HUDEP-2 (cell line): ENCODE results near the gene PROK2.
A peak's percentile ranks its signal among the peaks of the same experiment; 100 is the strongest.

Experiments used
- DNase-seq, 76 experiments: peaks; one replicate each; lab custom pipeline; 2025; ENCODE audit not compliant: unreplicated experiment in 76 of 76; lab: John Stamatoyannopoulos, UW

PROK2 gene, protein sequence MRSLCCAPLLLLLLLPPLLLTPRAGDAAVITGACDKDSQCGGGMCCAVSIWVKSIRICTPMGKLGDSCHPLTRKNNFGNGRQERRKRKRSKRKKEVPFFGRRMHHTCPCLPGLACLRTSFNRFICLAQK

DNA sequence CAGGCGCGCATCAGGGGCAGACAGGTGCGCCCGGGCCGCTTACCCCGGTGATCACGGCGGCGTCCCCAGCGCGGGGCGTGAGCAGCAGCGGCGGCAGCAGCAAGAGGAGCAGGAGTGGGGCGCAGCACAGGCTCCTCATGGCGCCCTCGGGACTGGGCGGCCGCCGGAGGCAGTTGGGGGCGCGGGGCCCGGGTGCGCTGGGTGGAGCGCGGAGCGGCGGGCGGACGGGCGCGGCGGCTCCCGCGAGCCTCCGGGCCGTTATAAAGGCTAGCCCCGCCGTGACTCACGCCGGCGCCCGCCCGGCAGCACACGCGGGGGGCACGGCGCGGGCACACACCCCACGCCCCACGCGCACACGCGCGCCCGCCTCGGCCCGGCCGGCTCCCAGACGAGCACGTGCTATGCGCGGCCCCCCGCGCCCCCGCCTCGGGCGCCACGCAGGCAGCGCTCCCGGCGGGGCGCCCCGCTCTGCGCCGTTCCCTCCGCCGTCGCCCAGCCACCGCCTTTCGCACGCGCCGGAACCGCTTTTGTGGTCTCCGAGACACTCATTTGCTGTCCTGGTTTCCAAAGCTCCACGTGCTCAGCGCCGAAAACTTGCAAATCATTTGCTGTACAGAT is at the start of gene PROK2:
Gene PROK2, minus strand, starts transcription at position 235 of the 618 bp plus-strand sequence. Its CDS starts 96 bp downstream, at position 139.
- DNase-seq = peak in 2 of 76 experiments; percentile 1 to 11

DNA sequence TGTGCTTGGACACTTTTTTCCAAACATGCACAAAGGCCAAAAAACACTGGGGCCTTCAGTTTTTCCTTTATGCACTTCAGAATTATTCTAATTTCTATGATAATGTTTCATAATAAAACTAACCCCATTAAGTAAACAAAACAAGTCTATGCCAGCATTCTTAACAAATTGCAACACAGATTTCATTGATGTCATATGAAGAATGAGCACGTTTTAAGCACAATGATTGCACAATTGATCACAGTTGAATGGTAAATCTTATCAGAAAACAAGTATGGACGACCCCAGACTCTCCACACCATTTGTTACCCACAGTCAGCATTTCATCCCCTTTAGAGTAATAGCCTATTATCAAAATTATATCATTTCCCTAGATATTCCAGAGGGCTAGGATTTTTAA is 46.7 kb upstream of the PROK2 start:
- no peak for DNase-seq

DNA sequence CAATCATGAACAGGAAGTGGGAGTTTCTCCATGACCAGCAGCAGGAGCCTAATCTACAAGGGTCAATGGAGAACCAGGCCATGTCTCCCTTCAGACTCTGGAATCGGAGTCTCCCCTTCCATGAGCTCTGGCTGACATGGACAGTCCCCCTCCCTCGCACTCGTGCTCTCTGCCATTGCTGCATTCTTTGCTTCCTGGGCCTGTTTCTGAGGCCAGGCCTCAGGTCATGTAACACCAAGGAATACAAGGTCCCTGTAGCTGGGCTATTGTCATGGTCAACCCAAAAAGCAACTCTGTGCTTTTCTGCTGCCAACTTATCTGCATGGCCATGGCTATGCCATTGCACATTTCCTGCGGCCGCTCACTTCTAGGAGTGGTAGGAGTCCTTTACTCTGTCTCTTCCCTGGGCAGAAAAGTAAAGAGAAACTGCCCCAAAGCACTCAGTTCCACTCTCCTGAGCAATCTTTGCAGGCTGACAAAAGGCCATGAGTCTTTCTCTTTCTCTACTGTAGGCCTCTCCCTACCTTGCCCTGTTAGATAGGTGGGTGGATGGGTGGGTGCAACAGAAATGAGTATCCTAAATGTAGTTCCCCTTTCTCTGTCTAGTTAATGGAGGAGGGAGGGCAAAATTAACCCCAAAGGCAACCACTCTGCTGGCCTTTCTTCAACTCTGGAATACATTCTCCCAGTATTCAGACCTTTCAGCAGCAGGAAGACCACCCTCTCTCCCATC is 40.8 kb upstream of the PROK2 start:
- DNase-seq = no peak

DNA sequence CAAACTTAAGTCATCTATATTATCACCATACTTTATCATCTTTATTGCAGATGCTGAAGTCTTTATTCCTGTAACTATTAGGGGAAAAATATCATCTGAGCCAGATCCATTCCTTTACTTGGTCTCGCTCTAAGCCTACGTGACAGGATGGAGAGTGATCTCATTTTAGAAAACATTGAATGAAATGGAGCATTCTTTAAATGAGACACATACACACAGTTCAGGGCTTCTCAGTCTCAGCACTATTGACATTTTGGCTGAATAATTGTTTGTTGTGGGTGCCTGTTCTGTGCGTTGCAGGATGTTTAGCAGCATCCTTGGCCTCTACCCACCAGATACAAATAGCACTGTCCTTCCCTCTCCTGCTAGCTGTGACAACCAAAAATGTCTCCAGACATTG is 36.2 kb upstream of the PROK2 start:
- no peak for DNase-seq

DNA sequence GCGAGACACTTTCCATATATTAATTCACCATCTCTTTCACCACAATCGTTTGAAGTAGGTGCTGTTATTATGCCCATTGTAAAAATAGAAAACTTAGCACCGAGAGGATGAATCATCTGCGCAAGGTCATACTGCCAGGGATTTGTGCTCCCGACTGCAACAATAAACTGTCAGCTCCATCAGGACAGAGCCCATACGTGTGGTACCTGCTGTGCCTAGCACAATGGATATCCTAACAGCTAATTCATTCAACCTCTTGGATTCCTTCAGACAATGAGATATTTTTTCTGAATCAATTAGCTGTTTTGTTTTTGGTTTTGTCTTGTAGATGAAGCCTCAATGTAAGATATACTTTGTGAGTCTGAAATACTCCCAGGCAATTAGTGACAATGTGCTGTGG is 32.3 kb upstream of the PROK2 start:
- DNase-seq = no peak

DNA sequence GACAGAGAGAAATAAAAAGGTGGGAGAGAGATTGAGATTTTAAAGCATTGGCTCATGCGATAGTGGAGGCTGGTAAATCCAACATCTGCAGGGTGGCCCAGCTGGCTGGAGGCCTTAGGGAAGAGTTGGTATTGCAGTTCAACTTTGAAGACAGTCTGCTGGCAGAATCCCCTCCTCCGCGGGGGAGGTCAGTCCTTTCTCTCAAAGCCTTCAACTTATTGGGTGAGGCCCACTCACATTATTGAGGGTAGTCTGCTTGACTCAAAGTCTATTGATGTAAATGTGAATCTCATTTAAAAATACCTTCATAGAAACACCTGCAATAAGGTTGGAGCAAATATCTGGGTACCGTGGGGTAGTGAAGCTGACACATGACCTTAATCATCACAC is 31.8 kb upstream of the PROK2 start:
- no peak for DNase-seq

DNA sequence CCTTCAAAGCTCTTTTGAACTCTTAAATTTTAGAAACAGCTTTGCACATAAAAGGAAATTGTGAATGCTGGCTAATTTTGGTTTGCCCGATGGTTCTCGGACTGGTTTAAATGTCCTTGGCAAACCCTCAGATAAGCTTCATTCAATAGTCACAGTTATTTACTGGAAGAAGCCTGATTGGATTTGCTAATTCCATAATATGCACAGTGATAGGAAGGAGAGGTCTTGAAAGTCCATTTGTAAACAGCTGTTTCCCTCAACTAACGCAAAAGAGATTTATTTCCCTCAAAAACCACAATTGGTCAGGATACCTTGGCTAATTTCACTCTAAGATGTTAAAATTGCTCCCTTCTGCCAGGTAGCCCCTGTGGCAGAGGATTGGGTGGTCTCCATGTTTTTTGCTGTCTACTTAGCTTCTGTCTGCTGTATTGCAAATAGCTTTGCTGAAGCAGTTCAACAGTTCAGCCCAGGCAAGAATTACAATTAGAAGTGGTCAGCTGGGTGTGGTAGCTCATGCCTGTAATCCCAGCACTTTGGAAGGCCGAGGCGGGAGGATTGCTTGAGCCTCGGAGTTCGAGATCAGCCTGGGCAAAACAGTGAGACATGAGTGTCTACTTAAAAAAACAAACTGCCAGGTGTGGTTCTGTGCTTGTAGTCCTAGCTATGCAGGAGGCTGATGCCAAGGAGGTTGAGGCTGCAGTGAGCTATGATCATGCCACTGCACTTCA is 30.6 kb upstream of the PROK2 start:
- no peak for DNase-seq

DNA sequence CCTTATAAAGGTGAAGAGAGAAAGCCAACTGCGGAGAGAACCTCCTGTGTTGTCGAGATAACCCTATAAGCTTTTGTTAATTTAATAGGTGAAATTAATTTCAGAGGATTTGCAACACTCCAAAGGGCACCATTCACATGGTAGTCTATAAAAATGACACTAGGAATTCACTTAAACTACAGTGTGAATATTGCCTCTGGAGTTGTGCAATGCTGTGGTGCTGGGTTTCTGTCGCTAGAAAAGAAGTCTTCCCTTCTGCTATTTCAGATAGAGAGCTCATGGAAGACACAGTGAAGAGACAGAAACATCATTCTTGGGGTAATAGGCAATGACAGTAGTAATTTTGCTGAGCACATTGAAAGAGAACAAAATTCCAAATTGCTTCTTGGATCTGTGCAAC is 28.8 kb upstream of the PROK2 start:
- no peak for DNase-seq

DNA sequence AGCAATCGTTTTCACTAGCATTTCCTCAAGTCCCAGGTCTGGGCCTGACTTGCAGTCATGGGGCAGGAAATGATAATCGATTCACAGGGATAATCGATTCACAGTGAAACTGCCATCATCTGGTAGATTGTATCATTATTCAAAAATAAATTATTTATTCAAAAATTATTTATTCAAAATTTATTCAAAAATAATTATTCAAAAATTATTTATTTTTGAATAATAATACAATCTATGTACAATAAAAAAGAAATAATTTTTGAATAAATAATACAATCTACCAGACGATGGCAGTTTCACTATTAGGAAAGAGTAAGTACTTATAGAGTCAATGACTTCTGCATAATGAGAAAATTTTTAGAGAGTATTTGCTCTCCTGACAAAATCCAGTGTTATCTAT is 28.1 kb upstream of the PROK2 start:
- no peak for DNase-seq

DNA sequence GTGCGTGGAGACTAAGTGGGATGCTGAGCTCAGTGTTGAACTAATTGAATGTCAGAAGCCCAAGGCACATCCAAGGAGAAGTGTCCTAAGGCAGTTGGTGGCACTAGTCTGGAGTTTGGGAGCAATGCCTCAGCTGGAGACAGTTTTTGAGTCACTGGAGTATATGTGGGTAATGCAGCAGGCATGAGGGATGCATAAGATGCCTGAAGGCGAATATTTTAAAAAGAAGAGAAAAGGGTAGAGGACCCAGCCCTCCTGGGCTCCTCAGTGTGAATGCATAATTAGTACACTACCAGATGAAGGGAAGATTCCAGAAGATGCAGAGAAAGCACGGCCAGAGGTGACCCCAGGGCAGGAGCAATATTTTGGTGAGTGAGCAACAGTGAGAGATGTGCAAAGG is 25.1 kb upstream of the PROK2 start:
- no peak for DNase-seq

DNA sequence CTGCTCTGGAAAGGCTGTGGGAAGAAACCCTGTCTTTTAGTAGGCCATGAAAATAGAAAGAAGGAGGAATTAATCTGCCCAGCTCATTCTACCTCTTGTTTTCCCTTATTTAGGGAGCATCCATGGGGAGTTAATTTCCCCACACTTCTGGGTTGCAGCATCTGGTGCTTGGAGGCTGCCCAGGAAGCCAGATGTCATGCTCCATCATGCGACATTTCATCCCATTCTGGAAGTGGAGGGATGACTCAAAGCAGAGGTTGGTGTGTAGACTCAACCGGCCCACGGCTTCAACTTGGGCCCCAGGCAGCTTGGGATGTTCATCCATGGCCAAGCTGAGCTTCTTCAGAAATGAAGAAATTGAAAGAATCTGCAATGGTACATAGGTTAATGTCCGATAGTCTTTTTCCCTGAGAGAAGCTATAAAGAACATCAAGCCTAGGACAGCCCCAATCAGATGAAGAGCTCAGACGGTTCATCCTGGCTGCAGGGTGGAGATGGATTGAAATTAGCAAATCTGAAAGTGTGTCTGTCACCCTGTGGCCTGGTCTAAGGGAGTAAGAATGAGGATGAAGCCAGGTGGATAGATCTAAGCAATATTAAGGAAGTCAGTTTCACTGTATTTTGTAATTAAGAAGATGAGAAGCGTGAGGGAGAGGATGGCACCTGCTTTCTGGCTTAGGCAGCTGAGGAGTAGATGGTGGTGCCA is 24.5 kb upstream of the PROK2 start:
- no peak for DNase-seq

DNA sequence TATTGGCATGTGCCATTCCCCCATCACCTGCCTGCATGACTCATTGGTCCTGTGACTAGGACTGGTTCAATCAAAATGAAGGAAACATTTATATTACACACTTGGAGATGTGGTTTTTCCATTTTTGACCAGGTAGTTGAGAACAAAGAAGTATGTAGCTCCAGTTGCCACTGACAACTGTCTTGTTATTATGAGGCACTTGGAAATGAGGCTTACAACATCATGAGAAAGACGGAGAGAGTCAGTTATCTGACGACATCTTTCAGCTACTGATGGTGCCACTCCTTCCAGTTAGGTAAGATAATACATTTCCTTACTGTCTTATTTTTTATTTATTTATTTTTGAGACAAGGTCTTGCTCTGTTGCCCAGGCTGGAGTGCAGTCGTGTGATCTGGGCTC is 21.8 kb upstream of the PROK2 start:
- DNase-seq = no peak

DNA sequence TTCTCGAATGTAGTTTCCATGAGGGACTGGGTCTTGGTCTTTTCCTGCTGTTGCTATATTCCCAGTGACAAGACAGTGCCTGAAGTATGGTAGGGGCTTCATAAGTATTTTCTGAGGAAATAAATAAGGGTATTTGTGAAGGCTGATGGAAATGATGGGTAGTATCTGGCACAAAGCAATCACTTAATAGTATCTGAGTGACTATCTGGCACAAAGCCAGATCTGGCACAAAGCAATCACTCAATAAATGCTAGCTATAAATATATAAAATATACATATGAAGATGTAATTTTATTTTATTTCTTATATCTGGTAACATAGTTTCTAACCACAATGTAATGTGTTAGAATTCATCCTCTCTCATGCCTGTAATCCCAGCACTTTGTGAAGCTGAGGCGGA is 20.7 kb upstream of the PROK2 start:
- no peak for DNase-seq

DNA sequence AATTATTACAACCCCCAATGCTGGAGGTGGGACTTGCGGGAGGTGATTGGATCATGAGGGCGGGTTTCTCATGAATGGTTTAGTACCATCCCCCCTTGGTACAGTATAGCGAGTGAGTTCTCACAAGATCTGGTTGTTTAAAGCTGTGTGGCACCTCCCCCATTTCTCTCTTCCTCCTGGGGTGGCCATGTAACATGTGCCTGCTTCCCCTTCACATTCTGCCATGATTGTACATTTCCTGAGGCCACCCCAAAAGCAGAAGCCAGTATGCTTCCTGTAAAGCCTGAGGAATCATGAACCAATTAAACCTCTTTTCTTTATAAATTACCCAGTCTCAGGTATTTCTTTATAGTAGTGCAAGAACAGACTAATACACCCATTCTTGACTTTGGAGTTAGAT is 20.3 kb upstream of the PROK2 start:
- DNase-seq = no peak

DNA sequence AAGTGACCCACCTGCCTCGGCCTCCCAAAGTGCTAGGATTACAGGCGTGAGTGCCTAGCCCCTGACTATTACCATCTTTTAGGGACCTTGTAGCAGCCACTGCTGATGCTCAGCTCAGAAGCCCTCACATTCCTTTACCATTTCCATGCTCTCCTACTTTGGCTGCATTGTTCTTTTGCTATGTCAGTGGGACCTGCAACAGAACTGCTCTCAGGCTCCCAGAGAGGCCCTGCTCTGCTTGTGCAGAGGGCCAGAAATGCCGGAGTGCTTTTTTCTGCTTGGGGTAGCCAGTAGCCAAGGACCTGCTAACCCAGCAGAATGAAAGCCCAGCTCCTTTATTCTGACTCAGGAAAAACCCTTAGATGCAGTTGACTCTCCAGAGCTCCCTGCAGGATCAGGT is 18.3 kb upstream of the PROK2 start:
- DNase-seq = no peak

DNA sequence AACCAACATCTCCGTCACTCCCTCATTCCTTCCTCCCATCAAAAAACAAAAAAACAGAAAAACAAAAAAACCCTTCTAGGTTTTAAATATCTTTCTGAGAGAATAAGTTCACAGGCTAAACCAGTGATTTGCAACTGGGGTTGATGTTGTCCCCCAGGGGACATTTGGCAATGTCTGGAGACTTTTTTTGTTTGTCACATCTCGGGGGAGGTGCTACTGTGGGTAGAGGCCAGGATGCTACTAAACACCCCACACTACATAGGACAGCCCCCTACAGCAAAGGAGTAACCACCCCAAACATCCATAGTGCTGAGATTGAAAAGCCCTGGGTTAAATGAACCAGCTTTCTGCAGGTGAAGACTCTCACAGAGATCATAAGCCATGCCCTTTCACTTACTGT is 17.0 kb upstream of the PROK2 start:
- no peak for DNase-seq

DNA sequence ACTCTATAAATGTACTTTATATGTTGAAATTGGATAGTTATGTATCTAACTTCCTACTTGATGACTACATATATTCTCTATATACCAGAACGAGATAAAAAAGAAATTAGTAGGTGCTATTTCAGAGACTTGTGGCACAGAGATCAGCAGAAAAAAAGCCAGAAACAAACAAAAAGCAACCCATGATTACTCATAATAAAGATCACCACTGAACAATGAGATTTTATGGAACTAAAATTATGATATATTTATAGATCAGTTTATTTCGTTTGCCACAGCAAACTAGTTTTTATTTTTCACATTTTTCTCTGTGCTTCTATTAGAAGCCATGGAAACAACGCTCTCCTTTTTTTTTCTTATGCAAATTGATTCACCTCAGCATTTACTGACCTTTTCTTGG is 15.1 kb upstream of the PROK2 start:
- DNase-seq = no peak

DNA sequence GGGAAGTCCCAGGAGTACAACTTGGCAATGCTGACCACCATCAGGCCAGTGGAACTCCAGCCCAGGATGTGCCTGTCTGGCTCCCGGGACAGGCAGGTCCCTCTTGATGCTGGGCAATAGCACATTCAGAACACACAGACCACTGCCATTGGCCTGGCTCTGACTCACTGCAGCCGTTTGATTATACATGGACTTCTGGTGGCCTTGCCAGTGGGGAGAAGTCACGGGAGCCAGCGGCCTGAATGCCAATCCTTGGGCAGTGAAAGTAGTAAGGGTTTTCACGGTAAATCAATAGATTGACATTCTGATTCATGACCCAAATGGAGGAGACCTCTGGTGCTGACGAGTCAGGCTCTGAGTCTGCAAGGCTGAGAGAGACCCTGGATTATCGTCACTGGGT is 12.5 kb upstream of the PROK2 start:
- DNase-seq = no peak

DNA sequence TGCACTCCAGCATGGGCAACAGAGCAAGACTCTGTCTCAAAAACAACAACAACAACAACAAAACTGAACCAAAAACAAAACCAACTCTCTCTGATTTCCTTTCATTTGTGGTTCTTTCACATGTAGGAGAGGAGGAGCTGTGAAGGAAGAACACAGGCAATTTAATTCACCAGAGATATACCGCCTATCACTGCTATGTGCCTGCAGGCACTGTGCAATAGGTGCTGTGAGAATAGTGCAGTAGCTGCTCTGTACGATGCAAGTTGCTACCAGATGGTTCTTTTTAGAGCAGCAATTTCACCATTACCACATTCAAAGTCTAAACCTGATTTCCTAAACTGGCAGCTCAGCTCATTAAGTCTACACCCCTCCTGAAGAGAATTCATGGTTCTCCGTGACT is 11.3 kb upstream of the PROK2 start:
- no peak for DNase-seq

DNA sequence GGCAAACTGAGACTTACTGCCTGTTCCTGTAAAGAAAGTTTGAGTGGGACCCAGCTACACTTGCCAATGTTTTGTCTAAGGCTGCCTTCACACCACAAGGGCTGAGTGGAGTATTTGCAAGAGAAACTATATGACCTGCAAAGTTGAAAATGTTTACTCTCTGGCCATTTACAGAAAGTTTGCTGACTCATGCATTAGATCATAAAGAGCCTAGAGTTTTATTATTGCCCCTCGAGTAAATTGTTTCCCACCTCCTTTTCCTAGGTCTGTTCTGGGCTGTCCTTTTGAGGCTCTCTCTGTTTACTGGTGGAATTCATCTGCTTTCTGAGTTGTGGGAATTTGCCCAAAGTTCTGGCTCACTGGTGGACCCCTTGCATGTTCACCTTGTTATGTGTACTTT is 6.7 kb upstream of the PROK2 start:
- DNase-seq = no peak

DNA sequence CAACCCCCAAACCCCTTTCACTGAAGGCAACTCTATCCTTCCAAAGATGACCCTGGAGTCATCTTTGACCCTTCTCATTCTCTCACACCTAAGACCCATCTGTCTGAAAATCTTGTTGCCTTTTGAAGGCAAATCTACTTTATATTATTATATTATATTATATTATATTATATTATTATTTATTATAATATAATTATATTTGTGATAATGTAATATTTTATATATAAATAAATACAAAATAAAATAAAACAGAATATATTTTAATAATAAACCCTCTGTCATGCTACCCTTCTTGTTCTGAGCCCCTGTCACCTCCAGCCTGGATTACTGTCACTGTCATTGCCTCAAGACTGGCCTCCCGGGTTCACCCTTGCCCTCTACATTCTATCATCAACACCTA is 5.0 kb upstream of the PROK2 start:
- no peak for DNase-seq
